SK-N-SH treated with all-trans-retinoic acid at 6 μM for 48 hours (cell line): Measurements from ENCODE around the gene EIF1AY.

Source experiments
- ARNTL ChIP-seq: fragments of 450-650 bp; formaldehyde crosslinking; IDR thresholded peaks from 2 replicates; pipeline ENCODE4 v1.5.0; 2020; ENCODE audit warnings: low read depth, mild to moderate bottlenecking, moderate library complexity, borderline replicate concordance
- CREB5 ChIP-seq: fragments of 250-450 bp; sonication (Bioruptor Pico); IDR thresholded peaks from 2 replicates; pipeline ENCODE4 v1.5.1; 2020; ENCODE audit warnings: low read depth, mild to moderate bottlenecking, moderate library complexity
- CSDC2 ChIP-seq: fragments of 250-450 bp; sonication (Bioruptor Pico); IDR thresholded peaks from 2 replicates; pipeline ENCODE4 v1.5.0; 2020; ENCODE audit warnings: mild to moderate bottlenecking, moderate library complexity
- ESRRG ChIP-seq: fragments of 250-450 bp; sonication (Bioruptor Pico); IDR thresholded peaks from 2 replicates; pipeline ENCODE4 v1.6.1; 2021; ENCODE audit warnings: mild to moderate bottlenecking
- ISL1 ChIP-seq: fragments of 250-450 bp; sonication (Bioruptor Pico); IDR thresholded peaks from 2 replicates; pipeline ENCODE4 v2.1.2; 2022; ENCODE audit warnings: mild to moderate bottlenecking, moderate library complexity
- POU6F1 ChIP-seq: fragments of 250-450 bp; sonication (Bioruptor Pico); IDR thresholded peaks from 2 replicates; pipeline ENCODE4 v1.8.0; 2021; ENCODE audit warnings: low read depth, mild to moderate bottlenecking, moderate library complexity, borderline replicate concordance
- RARB ChIP-seq: fragments of 250-450 bp; sonication (Bioruptor Pico); IDR thresholded peaks from 2 replicates; pipeline ENCODE4 v1.8.0; 2021; ENCODE audit warnings: mild to moderate bottlenecking, moderate library complexity
- TOX ChIP-seq: fragments of 250-450 bp; sonication (Bioruptor Pico); IDR thresholded peaks from 2 replicates; pipeline ENCODE4 v1.8.0; 2021; ENCODE audit warnings: mild to moderate bottlenecking, moderate library complexity, borderline replicate concordance
- ZC3H10 ChIP-seq: fragments of 250-450 bp; sonication (Bioruptor Pico); IDR thresholded peaks from 2 replicates; pipeline ENCODE4 v1.5.1; 2021; ENCODE audit warnings: mild to moderate bottlenecking, moderate library complexity
- ZFP3 ChIP-seq: fragments of 250-450 bp; sonication (Bioruptor Pico); IDR thresholded peaks from 2 replicates; pipeline ENCODE4 v1.5.0; 2020; ENCODE audit warnings: mild to moderate bottlenecking, moderate library complexity
- ZFP30 ChIP-seq: fragments of 450-650 bp; formaldehyde crosslinking; IDR thresholded peaks from 2 replicates; pipeline ENCODE4 v1.5.0; 2022; ENCODE audit warnings: mild to moderate bottlenecking, moderate library complexity
- ZNF565 ChIP-seq: fragments of 450-650 bp; formaldehyde crosslinking; conservative IDR thresholded peaks from 2 replicates; pipeline ENCODE4 v1.5.0; 2020; ENCODE audit warnings: low read depth, mild to moderate bottlenecking, moderate library complexity
- ZNF70 ChIP-seq: fragments of 450-650 bp; formaldehyde crosslinking; IDR thresholded peaks from 2 replicates; pipeline ENCODE4 v1.5.0; 2020; ENCODE audit warnings: mild to moderate bottlenecking, moderate library complexity
- ZNF8 ChIP-seq: fragments of 450-650 bp; formaldehyde crosslinking; IDR thresholded peaks from 2 replicates; pipeline ENCODE4 v1.5.0; 2020; ENCODE audit warnings: mild to moderate bottlenecking, moderate library complexity

GRCh38 chrY:20538933-20539332 lies 36.6 kb upstream of the EIF1AY start:
- TF ChIP-seq CSDC2 (no peak), ZNF70 (CRISPR knock-in tag) (no peak), ZC3H10 (CRISPR knock-in tag) (no peak), ESRRG (CRISPR knock-in tag) (no peak), ZFP30 (CRISPR knock-in tag) (no peak), ARNTL (no peak), ISL1 (no peak), ZNF565 (no peak), CREB5 (CRISPR knock-in tag) (no peak), TOX (no peak), RARB (CRISPR knock-in tag) (no peak), ZNF8 (CRISPR knock-in tag) (no peak), ZFP3 (CRISPR knock-in tag) (no peak), POU6F1 (CRISPR knock-in tag) (no peak)
